Keratinocyte (primary cell): ENCODE results near the gene RPL13.

ENCODE experiments used
- CTCF ChIP-seq, 3 experiments: IDR thresholded peaks in 1 of 3; conservative IDR thresholded peaks in 1 of 3; optimal IDR thresholded peaks in 1 of 3; 2 replicates in 2 of 3; 3 replicates in 1 of 3; pipeline versions ENCODE3 to v1.5.1; 2011; ENCODE audit warnings: low read length in 3 of 3, mild to moderate bottlenecking in 3 of 3, moderate library complexity in 2 of 3, control low read depth in 1 of 3, inconsistent platforms in 1 of 3; ENCODE audit not compliant: insufficient read depth in 2 of 3; ENCODE audit errors: extremely low read depth in 1 of 3
- EZH2 ChIP-seq: IDR thresholded peaks from one replicate; pipeline ENCODE4 v1.6.1; 2012; ENCODE audit warnings: inconsistent platforms, mild to moderate bottlenecking, low read length, moderate library complexity

GRCh38 chr16:89599451-89599858 is 39.0 kb downstream of the RPL13 start:
- peak; percentile 53 to 82 (median 74) for TF ChIP-seq CTCF (optimal IDR thresholded peaks at IDR 0.05 in 1 of 3, IDR thresholded peaks at IDR 0.05 in 1 of 3, conservative IDR thresholded peaks at IDR 0.05 in 1 of 3; ENCODE audit: extremely low read depth in 1 of 3, insufficient read depth in 2 of 3, low read length in 3 of 3)
- no peak for TF ChIP-seq EZH2
